Esophagus muscularis mucosa (tissue), 3 donors: ENCODE measurements around the gene RECK.

ENCODE experiments used
- POLR2A ChIP-seq: fragments of 450-650 bp; IDR thresholded peaks from one replicate; pipeline ENCODE4 v1.6.1; 2017; ENCODE audit warnings: antibody characterized with exemption, moderate library complexity, mild to moderate bottlenecking, low read depth
- TF ChIP-seq, protein P1 (sequence below), 3 experiments: fragments of 200-600 bp in 2 of 3; fragments of 450-650 bp in 1 of 3; sonication (generic) in 2 of 3; IDR thresholded peaks; one replicate each; pipeline ENCODE4 v1.5.1; 2017 to 2019; ENCODE audit warnings: antibody characterized with exemption in 3 of 3, mild to moderate bottlenecking in 2 of 3, moderate library complexity in 1 of 3

DNA sequence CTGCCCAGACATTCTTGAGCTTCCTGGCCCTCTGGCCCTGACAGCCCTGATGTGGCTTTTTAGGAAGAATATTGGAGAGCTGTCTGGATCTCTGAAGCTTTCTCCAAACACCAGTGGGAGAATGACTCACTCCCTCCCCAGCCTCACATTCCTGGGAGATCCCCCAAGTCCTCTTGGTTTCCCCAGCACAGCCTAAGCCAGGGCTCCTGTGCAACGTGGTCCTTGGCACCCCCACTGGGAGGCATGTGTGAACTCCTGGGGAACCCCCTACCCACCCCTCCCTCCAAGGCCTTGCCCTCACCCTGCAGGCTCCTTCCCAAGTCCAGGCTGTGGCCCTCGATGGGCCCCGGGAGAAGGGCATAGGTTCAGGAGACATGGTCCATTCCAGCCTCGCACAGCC is 112.5 kb downstream of the RECK start:
- TF ChIP-seq POLR2A, result no peak
- TF ChIP-seq, protein P1, sequence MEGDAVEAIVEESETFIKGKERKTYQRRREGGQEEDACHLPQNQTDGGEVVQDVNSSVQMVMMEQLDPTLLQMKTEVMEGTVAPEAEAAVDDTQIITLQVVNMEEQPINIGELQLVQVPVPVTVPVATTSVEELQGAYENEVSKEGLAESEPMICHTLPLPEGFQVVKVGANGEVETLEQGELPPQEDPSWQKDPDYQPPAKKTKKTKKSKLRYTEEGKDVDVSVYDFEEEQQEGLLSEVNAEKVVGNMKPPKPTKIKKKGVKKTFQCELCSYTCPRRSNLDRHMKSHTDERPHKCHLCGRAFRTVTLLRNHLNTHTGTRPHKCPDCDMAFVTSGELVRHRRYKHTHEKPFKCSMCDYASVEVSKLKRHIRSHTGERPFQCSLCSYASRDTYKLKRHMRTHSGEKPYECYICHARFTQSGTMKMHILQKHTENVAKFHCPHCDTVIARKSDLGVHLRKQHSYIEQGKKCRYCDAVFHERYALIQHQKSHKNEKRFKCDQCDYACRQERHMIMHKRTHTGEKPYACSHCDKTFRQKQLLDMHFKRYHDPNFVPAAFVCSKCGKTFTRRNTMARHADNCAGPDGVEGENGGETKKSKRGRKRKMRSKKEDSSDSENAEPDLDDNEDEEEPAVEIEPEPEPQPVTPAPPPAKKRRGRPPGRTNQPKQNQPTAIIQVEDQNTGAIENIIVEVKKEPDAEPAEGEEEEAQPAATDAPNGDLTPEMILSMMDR (IDR thresholded peaks at IDR 0.05), result no peak
